ENCODE results near the gene TPK1. TPM values are rescaled to one million over a fixed set of nuclear protein-coding genes. Genes with fewer than 3 reads are reported as not detected.
"Not testable (repeated sequence)": the region's sequence is repeated elsewhere in the genome, so short reads cannot be mapped to it uniquely, and the experiment has no call there.

Gene TPK1
- total and polyA plus RNA-seq, 9 donors = 3.0 to 4.9 (median 3.4) TPM

DNA sequence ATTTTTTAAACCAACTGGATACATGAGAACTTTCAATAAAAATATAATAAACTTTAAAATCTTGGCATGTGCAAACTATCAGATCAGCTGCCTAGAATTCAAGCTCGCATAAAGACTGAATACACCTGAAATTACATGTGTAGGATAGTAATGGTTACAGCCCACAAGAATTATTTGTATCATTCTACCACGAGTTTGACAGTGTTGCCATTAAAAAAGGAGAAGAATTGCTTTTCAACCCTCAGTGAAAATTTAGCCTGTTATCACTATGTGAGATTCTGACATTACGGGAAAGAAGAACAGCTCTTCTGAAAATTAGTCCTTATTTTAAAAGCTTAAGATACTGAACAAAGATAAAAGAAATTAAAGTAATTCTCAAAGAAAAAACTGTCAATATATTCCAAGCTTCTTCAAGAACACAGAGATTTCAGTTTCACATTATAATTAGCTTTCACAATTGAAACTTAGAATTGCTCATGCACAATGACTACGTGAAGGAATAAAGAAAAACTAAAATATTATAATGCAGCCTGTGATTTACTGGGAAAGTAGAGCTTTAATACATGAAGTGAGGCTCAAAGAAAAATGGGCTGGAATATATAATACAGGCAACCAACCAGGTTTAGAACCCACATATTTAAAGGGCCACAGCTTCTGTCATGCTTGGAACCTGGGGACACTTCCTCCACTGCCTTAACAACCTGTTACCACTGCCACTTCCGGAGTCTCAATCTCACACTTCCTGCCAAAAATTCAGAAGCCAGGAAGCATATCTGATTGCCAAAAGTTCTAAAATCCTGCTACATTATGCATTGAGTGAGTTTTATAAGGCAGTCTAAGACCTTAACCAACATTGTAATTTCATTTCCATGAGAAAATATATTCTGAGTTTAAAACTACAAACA is 23.2 kb downstream of the TPK1 start:
- H3K4me3 ChIP-seq (ENCODE audit: low read length) = no peak overlapping the region
- no peak overlapping the region for H3K27ac ChIP-seq (ENCODE audit: low read length)
- no peak for DNase-seq
- WGBS (ENCODE audit: insufficient coverage) = 20% methylated on average over 1 of the region's 5 CpGs
- H3K27me3 ChIP-seq (ENCODE audit: control insufficient read depth, insufficient read depth, low read length) = no peaks in the 10 kb centered on the region
- no peaks in the 10 kb centered on the region for H3K36me3 ChIP-seq (ENCODE audit: control insufficient read depth, insufficient read depth, low read length)
- no peaks in the 10 kb centered on the region for H3K4me1 ChIP-seq (ENCODE audit: control insufficient read depth, insufficient read depth, low read length)
- H3K9me3 ChIP-seq (replicated peaks; ENCODE audit: control insufficient read depth, low read depth, low read length) = no peaks in the 10 kb centered on the region

DNA sequence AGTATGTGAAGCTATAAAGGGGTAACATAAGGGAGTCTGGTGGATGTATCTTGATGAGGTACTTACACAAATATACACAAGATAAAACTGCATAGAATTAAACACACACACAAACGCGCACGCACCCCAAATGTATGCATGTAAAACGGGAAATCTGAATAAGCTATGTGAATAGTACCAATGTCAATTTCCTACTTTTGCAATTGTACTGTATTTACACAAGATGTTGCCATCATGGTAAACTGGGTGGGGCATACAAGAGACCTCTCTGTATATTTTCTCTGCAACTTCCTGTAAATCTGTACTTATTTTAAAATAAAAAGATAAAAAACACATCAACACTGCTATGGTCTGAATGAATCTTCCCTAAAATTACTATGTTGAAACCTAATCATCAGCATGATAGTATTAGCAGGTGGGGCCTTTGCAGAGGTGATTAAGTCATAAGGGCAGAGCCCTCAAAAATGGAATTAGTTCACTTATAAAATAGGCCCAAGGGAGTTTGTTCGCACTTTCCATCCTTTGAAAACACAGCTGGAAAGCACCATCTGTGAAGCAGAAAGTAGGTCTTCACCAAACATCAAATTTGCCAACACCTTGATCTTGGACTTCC is 30.1 kb downstream of the TPK1 start:
- no peak for DNase-seq
- H3K4me3 ChIP-seq (ENCODE audit: low read length) = no peak overlapping the region
- H3K27me3 ChIP-seq (ENCODE audit: control insufficient read depth, insufficient read depth, low read length) = no peaks in the 10 kb centered on the region
- H3K9me3 ChIP-seq (replicated peaks; ENCODE audit: control insufficient read depth, low read depth, low read length) = no peaks in the 10 kb centered on the region
- no peak overlapping the region for H3K27ac ChIP-seq (ENCODE audit: low read length)
- H3K36me3 ChIP-seq (ENCODE audit: control insufficient read depth, insufficient read depth, low read length) = no peaks in the 10 kb centered on the region
- WGBS (ENCODE audit: insufficient coverage) = 80% methylated on average over 1 of the region's 5 CpGs
- no peaks in the 10 kb centered on the region for H3K4me1 ChIP-seq (ENCODE audit: control insufficient read depth, insufficient read depth, low read length)

DNA sequence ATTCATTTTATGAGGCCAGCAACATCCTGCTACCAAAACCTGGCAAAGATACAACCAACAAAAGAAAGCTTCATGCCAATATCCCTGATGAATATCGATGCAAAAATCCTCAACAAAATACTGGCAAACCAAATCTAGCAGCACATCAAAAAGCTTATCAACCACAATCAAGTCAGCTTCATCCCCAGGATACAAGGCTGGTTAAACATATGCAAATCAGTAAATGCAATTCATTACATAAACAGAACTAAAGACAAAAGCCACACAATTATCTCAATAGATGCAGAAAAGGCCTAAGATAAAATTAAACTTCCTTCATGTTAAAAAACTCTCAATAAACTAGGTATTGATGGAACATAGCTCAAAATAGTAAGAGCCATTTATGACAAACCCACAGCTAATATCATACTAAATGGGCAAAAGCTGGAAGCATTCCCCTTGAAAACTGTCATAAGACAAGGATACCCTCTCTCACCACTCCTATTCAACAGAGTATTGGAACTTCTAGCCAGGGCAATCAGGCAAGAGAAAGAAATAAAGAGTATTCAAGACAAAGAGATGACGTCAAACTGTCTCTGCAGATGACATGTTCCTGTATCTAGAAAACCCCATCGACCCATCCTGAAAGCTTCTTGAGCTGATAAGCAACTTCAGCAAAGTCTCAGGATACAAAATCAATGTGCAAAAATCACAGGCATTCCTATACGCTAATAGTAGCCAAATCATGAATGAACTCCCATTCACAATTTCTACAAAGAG is 35.0 kb downstream of the TPK1 start:
- H3K27me3 ChIP-seq (ENCODE audit: control insufficient read depth, insufficient read depth, low read length); H3K4me3 ChIP-seq (ENCODE audit: low read length); H3K9me3 ChIP-seq (replicated peaks; ENCODE audit: control insufficient read depth, low read depth, low read length); H3K36me3 ChIP-seq (ENCODE audit: control insufficient read depth, insufficient read depth, low read length); H3K27ac ChIP-seq (ENCODE audit: low read length); H3K4me1 ChIP-seq (ENCODE audit: control insufficient read depth, insufficient read depth, low read length); DNase-seq: not testable (repeated sequence)
- 83% methylated on average over 1 of the region's 4 CpGs for WGBS (ENCODE audit: insufficient coverage)

DNA sequence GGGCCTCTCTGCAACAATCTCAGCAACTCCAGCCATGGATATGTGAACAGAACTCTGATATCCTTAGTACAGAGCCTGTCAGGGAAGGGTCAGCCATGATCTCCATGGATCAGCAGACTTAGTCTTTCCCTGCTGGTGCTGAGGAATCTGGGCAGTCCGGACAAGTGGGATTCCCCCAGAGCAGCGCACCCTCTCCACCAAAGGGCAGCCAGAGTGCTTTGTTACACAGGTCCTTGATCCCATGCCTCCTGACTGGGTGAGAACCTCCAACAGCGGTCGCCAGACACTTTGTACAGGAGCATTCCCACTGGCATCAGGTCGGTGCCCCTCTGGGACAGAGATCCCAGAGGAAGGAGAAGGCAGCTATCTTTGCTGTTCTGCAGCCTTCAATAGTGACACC is 38.9 kb downstream of the TPK1 start:
- Histone ChIP-seq H3K4me3 (ENCODE audit: low read length) (no peak overlapping the region), H3K27me3 (ENCODE audit: control insufficient read depth, insufficient read depth, low read length) (no peaks in the 10 kb centered on the region), H3K9me3 (replicated peaks; ENCODE audit: control insufficient read depth, low read depth, low read length) (peaks cover 4% of the 10 kb centered on the region), H3K36me3 (ENCODE audit: control insufficient read depth, insufficient read depth, low read length) (no peaks in the 10 kb centered on the region), H3K27ac (ENCODE audit: low read length) (no peak overlapping the region), H3K4me1 (ENCODE audit: control insufficient read depth, insufficient read depth, low read length) (no peaks in the 10 kb centered on the region)
- 84% methylated on average over 4 of the region's 5 CpGs for WGBS (ENCODE audit: insufficient coverage)
- DNase-seq = no peak

DNA sequence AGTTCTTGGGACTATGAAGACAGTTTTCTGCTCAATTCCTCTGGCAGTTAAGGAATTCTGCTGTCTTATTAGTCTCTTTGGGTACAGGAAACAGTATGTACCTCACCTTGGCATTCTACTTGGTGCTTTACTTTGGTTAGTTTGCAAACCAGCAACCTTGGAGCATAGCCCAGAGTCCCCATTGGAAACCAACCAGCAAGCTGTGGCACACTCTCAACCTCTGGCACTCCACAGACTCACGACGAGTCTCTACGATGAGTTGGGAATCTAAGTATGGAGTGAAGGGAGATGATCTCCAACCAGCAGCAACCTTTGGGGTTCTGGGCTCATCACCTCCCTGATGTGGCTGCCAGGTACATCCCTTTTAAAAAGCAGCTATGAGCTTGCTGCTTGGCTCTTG is 43.8 kb downstream of the TPK1 start:
- H3K27me3 ChIP-seq (ENCODE audit: control insufficient read depth, insufficient read depth, low read length) = no peaks in the 10 kb centered on the region
- no peaks in the 10 kb centered on the region for H3K4me1 ChIP-seq (ENCODE audit: control insufficient read depth, insufficient read depth, low read length)
- WGBS (ENCODE audit: insufficient coverage) = no CpG with 5 or more reads among the region's 3 CpGs
- H3K4me3 ChIP-seq (ENCODE audit: low read length) = no peak overlapping the region
- H3K36me3 ChIP-seq (ENCODE audit: control insufficient read depth, insufficient read depth, low read length) = no peaks in the 10 kb centered on the region
- no peak overlapping the region for H3K27ac ChIP-seq (ENCODE audit: low read length)
- no peaks in the 10 kb centered on the region for H3K9me3 ChIP-seq (replicated peaks; ENCODE audit: control insufficient read depth, low read depth, low read length)
- no peak for DNase-seq

DNA sequence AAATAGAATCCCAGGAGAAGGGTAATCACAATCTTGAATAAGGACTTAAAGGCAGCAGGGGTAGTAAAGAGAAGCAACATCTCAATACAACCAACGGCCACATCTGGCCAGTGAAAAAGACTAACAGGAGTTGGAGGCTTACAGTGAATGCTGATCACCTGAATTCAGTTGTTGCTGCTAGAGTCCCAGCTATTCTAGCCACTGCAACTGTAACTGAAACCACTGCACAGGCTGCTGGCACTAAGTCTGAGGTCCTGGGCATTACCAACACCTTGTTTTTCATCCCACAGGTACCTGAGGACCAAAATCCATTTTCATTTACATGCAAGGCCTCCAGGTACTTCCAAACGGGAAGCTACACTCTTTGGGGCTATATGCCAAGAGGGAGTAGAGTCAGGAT is 44.4 kb downstream of the TPK1 start:
- Histone ChIP-seq H3K36me3 (ENCODE audit: control insufficient read depth, insufficient read depth, low read length) (no peaks in the 10 kb centered on the region), H3K27ac (ENCODE audit: low read length) (no peak overlapping the region), H3K9me3 (replicated peaks; ENCODE audit: control insufficient read depth, low read depth, low read length) (no peaks in the 10 kb centered on the region), H3K4me1 (ENCODE audit: control insufficient read depth, insufficient read depth, low read length) (no peaks in the 10 kb centered on the region), H3K27me3 (ENCODE audit: control insufficient read depth, insufficient read depth, low read length) (no peaks in the 10 kb centered on the region), H3K4me3 (ENCODE audit: low read length) (no peak overlapping the region)
- DNase-seq = no peak
- WGBS (ENCODE audit: insufficient coverage) = no CpG with 5 or more reads among the region's 2 CpGs

DNA sequence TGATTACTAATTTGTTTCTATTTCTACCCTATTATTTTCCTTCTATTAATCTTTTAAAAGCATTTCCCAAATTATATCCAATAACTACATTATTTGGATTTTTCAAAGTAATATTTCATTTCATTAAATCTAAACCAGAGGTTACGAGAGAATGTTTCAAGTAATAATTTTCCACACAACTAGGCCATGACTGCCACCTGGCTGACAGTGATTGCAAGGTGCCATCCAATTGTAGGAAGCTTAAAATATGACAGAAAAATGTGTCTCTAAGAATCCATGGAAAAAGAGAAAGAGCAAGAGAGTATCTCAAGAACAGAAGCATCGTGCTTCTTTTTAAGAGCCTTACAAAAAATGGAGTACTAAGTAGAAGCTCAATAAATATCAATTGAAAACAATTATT is 48.7 kb downstream of the TPK1 start:
- peak; percentile 22 for DNase-seq
- Histone ChIP-seq H3K27ac (ENCODE audit: low read length) (no peak overlapping the region), H3K4me3 (ENCODE audit: low read length) (no peak overlapping the region), H3K4me1 (ENCODE audit: control insufficient read depth, insufficient read depth, low read length) (no peaks in the 10 kb centered on the region), H3K9me3 (replicated peaks; ENCODE audit: control insufficient read depth, low read depth, low read length) (no peaks in the 10 kb centered on the region), H3K36me3 (ENCODE audit: control insufficient read depth, insufficient read depth, low read length) (no peaks in the 10 kb centered on the region), H3K27me3 (ENCODE audit: control insufficient read depth, insufficient read depth, low read length) (no peaks in the 10 kb centered on the region)
- no CpG with 5 or more reads among the region's 2 CpGs for WGBS (ENCODE audit: insufficient coverage)

DNA sequence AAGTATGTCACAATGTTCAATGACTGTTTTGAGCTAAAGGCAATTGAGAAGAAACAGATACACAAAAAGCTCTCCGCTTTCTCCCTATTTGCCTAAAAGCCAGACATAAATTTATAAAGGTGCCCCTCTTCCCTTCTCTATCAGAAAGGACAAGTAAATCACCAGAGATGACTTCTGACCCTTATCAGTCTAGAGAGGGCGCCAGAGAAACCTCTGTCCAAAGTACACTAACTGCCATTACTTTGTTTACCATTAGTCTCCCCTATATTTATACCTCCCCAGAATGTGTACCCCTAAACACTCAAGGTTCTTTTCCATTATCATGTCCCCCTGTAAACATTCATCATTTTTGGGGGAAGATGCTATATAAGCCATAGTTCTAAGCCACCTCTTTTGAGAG is 49.3 kb downstream of the TPK1 start:
- DNase-seq = no peak
- no peaks in the 10 kb centered on the region for H3K36me3 ChIP-seq (ENCODE audit: control insufficient read depth, insufficient read depth, low read length)
- H3K4me3 ChIP-seq (ENCODE audit: low read length) = no peak overlapping the region
- no peaks in the 10 kb centered on the region for H3K27me3 ChIP-seq (ENCODE audit: control insufficient read depth, insufficient read depth, low read length)
- no CpG with 5 or more reads among the region's 2 CpGs for WGBS (ENCODE audit: insufficient coverage)
- no peak overlapping the region for H3K27ac ChIP-seq (ENCODE audit: low read length)
- no peaks in the 10 kb centered on the region for H3K4me1 ChIP-seq (ENCODE audit: control insufficient read depth, insufficient read depth, low read length)
- no peaks in the 10 kb centered on the region for H3K9me3 ChIP-seq (replicated peaks; ENCODE audit: control insufficient read depth, low read depth, low read length)

DNA sequence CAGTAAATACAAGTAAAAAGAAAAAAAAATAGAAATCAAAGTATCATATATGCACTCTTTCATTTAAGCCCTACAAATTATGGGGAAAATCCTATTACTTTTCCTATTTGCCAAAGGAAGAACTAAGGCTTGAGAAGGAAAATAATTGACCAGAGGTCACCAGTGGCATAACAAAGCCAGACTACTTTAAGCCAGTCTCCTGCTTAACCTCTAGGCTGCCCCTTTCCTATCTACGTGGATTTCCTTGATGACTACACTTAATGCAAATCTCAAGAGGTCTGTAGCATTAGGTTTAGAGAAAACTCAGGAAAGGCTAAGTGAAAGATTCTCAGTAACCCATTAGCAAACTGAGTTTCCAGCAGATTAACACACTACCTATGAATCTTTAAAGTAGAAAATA is 49.8 kb downstream of the TPK1 start:
- H3K4me1 ChIP-seq (ENCODE audit: control insufficient read depth, insufficient read depth, low read length) = no peaks in the 10 kb centered on the region
- H3K27me3 ChIP-seq (ENCODE audit: control insufficient read depth, insufficient read depth, low read length) = no peaks in the 10 kb centered on the region
- WGBS (ENCODE audit: insufficient coverage) = no CpG with 5 or more reads among the region's 1 CpG
- H3K36me3 ChIP-seq (ENCODE audit: control insufficient read depth, insufficient read depth, low read length) = no peaks in the 10 kb centered on the region
- no peak overlapping the region for H3K27ac ChIP-seq (ENCODE audit: low read length)
- H3K9me3 ChIP-seq (replicated peaks; ENCODE audit: control insufficient read depth, low read depth, low read length) = no peaks in the 10 kb centered on the region
- no peak overlapping the region for H3K4me3 ChIP-seq (ENCODE audit: low read length)
- DNase-seq = no peak

DNA sequence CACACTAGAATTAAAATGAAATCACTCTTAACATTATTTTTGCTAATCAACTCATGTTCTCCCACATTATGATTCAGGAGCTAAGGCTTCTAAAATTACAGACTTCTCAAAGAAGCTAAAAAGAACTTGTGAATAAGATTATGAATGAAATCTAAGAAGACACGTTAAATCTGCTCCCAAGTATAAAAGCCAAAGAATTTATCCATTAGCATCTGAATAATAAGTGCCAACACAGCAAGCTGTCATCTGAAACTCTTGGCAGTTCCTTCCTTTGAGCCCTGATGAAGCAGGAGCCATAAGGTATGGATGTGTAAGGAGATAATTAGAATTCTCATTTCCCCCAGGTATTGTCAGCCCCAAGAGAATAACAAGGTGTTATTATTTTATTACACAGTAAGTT is 50.3 kb downstream of the TPK1 start:
- Histone ChIP-seq H3K27me3 (ENCODE audit: control insufficient read depth, insufficient read depth, low read length) (no peaks in the 10 kb centered on the region), H3K4me3 (ENCODE audit: low read length) (no peak overlapping the region), H3K36me3 (ENCODE audit: control insufficient read depth, insufficient read depth, low read length) (no peaks in the 10 kb centered on the region), H3K9me3 (replicated peaks; ENCODE audit: control insufficient read depth, low read depth, low read length) (no peaks in the 10 kb centered on the region), H3K4me1 (ENCODE audit: control insufficient read depth, insufficient read depth, low read length) (no peaks in the 10 kb centered on the region), H3K27ac (ENCODE audit: low read length) (no peak overlapping the region)
- DNase-seq = no peak
- WGBS (ENCODE audit: insufficient coverage) = no CpG with 5 or more reads among the region's 1 CpG

All from muscle of leg (tissue), 11 donors.